Urinary bladder (tissue), 4 donors: ENCODE data around the gene GALNT17. TPM values are rescaled to one million over a fixed set of nuclear protein-coding genes. Genes with fewer than 3 reads are reported as not detected.
A peak's percentile ranks its signal among the peaks of the same experiment; 100 is the strongest.

Experiments used
- DNase-seq: peaks from one replicate; pipeline ENCODE4 v3.0.0-alpha.2; 2015; ENCODE audit errors: extremely low spot score
- H3K27ac ChIP-seq: one replicate; pipeline ENCODE4 v1.5.1; 2013; ENCODE audit warnings: low read depth, mild to moderate bottlenecking, moderate library complexity
- H3K36me3 ChIP-seq: one replicate; pipeline ENCODE4 v1.6.1; 2013; ENCODE audit warnings: mild to moderate bottlenecking, moderate library complexity; ENCODE audit not compliant: insufficient read depth
- H3K4me1 ChIP-seq: one replicate; pipeline ENCODE4 v1.6.1; 2013; ENCODE audit warnings: mild to moderate bottlenecking, moderate library complexity; ENCODE audit not compliant: insufficient read depth
- H3K4me3 ChIP-seq: one replicate; pipeline ENCODE4 v1.5.1; 2013; ENCODE audit warnings: low read depth, low read length
- WGBS: extraction: QIAGEN DNeasy Blood & Tissue Kit; methylation state at CpG from one replicate; pipeline ENCODE4 v1.1.7; 2013; 5-methylcytosine and 5-hydroxymethylcytosine counted together
- polyA plus RNA-seq: library from polyadenylated mRNA; stranded (reverse); fragments of 200-250 nt; gene quantifications from one replicate; pipeline ENCODE4 v1.2.3, GENCODE V29; 2013
- total RNA-seq: library from RNA; depleted of rRNA; stranded (reverse); fragments of >200 nt; gene quantifications from one replicate; pipeline ENCODE4 v1.2.3, GENCODE V29; 2014
- donor health status: healthy with polysubstance abuse.
- donor health status: healthy.

The GALNT17 gene
- total and polyA plus RNA-seq, 2 donors: 27.0 to 45.8 TPM

GRCh38 chr7:71649812-71650211, 517.9 kb downstream of the GALNT17 start:
- Histone ChIP-seq H3K27ac (no peak overlapping the region), H3K4me1 (no peaks in the 10 kb centered on the region), H3K36me3 (no peaks in the 10 kb centered on the region), H3K4me3 (no peak overlapping the region)
- WGBS: 94% methylated on average over 1 of the region's 1 CpG
- DNase-seq: no peak

GRCh38 chr7:71650653-71651337, 518.9 kb downstream of the GALNT17 start:
- Histone ChIP-seq H3K27ac (no peak overlapping the region), H3K4me3 (no peak overlapping the region), H3K36me3 (no peaks in the 10 kb centered on the region), H3K4me1 (no peaks in the 10 kb centered on the region)
- DNase-seq: no peak
- WGBS: 36% methylated on average over 2 of the region's 2 CpGs

- no peak for DNase-seq
- H3K27ac ChIP-seq: no peak overlapping the region
- no peak overlapping the region for H3K4me3 ChIP-seq
- 79% methylated on average over 8 of the region's 8 CpGs for WGBS
- H3K36me3 ChIP-seq: no peaks in the 10 kb centered on the region
- H3K4me1 ChIP-seq: no peaks in the 10 kb centered on the region
Observed at GRCh38 chr7:71652510-71652909, 520.6 kb downstream of the GALNT17 start.

GRCh38 chr7:71657386-71657785, 525.4 kb downstream of the GALNT17 start:
- H3K4me3 ChIP-seq: no peak overlapping the region
- H3K27ac ChIP-seq: no peak overlapping the region
- 93% methylated on average over 1 of the region's 1 CpG for WGBS
- H3K36me3 ChIP-seq: no peaks in the 10 kb centered on the region
- H3K4me1 ChIP-seq: no peaks in the 10 kb centered on the region
- DNase-seq: no peak

- H3K4me3 ChIP-seq: no peak overlapping the region
- no peak overlapping the region for H3K27ac ChIP-seq
- 94% methylated on average over 2 of the region's 2 CpGs for WGBS
- DNase-seq: no peak
- no peaks in the 10 kb centered on the region for H3K36me3 ChIP-seq
- no peaks in the 10 kb centered on the region for H3K4me1 ChIP-seq
Observed at GRCh38 chr7:71659622-71660021, 527.7 kb downstream of the GALNT17 start.

GRCh38 chr7:71661671-71662224, 529.8 kb downstream of the GALNT17 start:
- Histone ChIP-seq H3K4me1 (no peaks in the 10 kb centered on the region), H3K36me3 (no peaks in the 10 kb centered on the region), H3K27ac (no peak overlapping the region), H3K4me3 (no peak overlapping the region)
- WGBS: 100% methylated on average over 1 of the region's 1 CpG
- DNase-seq: no peak

GRCh38 chr7:71665716-71666115, 533.8 kb downstream of the GALNT17 start:
- H3K4me3 ChIP-seq: no peak overlapping the region
- DNase-seq: no peak
- H3K4me1 ChIP-seq: no peaks in the 10 kb centered on the region
- WGBS: 91% methylated on average over 3 of the region's 3 CpGs
- no peaks in the 10 kb centered on the region for H3K36me3 ChIP-seq
- H3K27ac ChIP-seq: no peak overlapping the region

- Histone ChIP-seq H3K4me3 (no peak overlapping the region), H3K4me1 (no peaks in the 10 kb centered on the region), H3K27ac (no peak overlapping the region), H3K36me3 (no peaks in the 10 kb centered on the region)
- DNase-seq: no peak
- WGBS: 97% methylated on average over 1 of the region's 1 CpG
Observed at GRCh38 chr7:71668572-71668971, 536.6 kb downstream of the GALNT17 start.

GRCh38 chr7:71679480-71679879, 547.5 kb downstream of the GALNT17 start:
- no peak for DNase-seq
- H3K4me3 ChIP-seq: no peak overlapping the region
- H3K27ac ChIP-seq: no peak overlapping the region
- H3K4me1 ChIP-seq: no peaks in the 10 kb centered on the region
- 66% methylated on average over 8 of the region's 8 CpGs for WGBS
- no peaks in the 10 kb centered on the region for H3K36me3 ChIP-seq

- WGBS: 84% methylated on average over 5 of the region's 5 CpGs
- Histone ChIP-seq H3K27ac (no peak overlapping the region), H3K4me3 (no peak overlapping the region), H3K36me3 (no peaks in the 10 kb centered on the region), H3K4me1 (no peaks in the 10 kb centered on the region)
- no peak for DNase-seq
Observed at GRCh38 chr7:71682181-71682580, 550.2 kb downstream of the GALNT17 start.

GRCh38 chr7:71682841-71683781, 551.2 kb downstream of the GALNT17 start:
- WGBS: 50% methylated on average over 21 of the region's 21 CpGs
- peak; percentile 26 for DNase-seq
- no peaks in the 10 kb centered on the region for H3K36me3 ChIP-seq

GRCh38 chr7:71687286-71687685, 555.3 kb downstream of the GALNT17 start:
- Histone ChIP-seq H3K27ac (no peak overlapping the region), H3K4me3 (no peak overlapping the region), H3K4me1 (no peaks in the 10 kb centered on the region), H3K36me3 (no peaks in the 10 kb centered on the region)
- DNase-seq: no peak
- 66% methylated on average over 12 of the region's 12 CpGs for WGBS

More at GRCh38 chr7:71682841-71683781, 551.2 kb downstream of the GALNT17 start:
- Histone ChIP-seq H3K4me1 (no peaks in the 10 kb centered on the region), H3K4me3 (no peak overlapping the region), H3K27ac (no peak overlapping the region)

GRCh38 chr7:71687831-71688599, 556.1 kb downstream of the GALNT17 start:
- WGBS: 77% methylated on average over 11 of the region's 11 CpGs
- H3K4me1 ChIP-seq: no peaks in the 10 kb centered on the region

More at GRCh38 chr7:71687831-71688599, 556.1 kb downstream of the GALNT17 start:
- no peak overlapping the region for H3K4me3 ChIP-seq
- H3K36me3 ChIP-seq: no peaks in the 10 kb centered on the region
- H3K27ac ChIP-seq: no peak overlapping the region
- DNase-seq: no peak
